SW 1271 (cell line): ENCODE measurements around the gene BCL11A.

Experiments
- DNase-seq, 2 experiments: peaks; one replicate each; lab custom pipeline; 2025; lab: John Stamatoyannopoulos, UW

Gene BCL11A

DNA sequence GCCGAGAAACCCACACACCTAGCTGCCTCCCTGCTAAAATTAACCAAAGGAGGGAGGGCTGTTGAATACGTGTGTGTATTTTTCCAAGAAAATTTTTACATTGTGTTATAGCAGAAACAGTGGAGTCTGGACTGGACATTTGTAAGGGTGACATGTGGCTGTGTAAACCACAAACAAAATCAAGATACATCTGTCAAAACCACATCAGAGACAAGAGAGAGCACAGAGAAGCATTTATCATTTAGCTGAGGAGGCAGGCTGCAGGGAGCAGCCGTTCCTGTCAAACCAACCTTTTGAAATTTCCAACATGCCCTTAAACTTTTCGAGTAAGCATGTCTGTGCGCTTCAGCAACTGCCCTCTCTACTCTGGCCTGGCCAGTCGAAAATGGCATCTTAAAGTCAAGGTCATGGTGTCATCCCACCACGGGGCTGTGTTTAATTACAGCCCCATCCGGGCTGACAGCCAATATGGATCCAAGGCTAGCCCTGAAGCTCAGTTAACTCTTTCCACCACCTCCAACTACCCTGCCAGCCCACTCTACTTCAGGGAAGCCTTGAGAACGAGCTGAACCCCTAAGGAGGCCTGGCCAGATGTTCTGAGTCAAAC, 8.4 kb downstream of the BCL11A start:
- DNase-seq, result no peak

- no peak for DNase-seq
Observed at GRCh38 chr2:60544062-60544461, 9.4 kb downstream of the BCL11A start.

- DNase-seq, result no peak
Observed at GRCh38 chr2:60541056-60541651, 12.3 kb downstream of the BCL11A start.

- no peak for DNase-seq
Observed at GRCh38 chr2:60540074-60540473, 13.4 kb downstream of the BCL11A start.

DNA sequence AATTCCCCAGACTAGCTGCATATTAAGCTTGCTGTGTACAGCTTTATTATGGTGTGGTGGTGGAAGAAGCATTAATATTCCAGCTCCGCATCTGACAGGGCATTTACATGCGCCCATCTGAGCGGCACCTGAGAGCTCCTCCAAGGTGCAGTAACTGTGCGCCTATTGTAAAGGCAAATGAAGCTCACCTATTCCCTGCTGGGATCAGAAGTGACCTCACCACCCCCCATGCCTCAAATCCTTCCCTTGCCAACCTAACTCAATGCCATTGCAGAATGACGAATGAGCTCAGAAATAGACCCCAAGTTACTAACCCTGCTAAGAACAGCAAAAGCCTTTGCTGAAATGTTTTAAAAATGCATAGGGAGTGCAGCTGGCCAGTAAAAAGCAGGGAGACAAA, 14.3 kb downstream of the BCL11A start:
- DNase-seq, result no peak

DNA sequence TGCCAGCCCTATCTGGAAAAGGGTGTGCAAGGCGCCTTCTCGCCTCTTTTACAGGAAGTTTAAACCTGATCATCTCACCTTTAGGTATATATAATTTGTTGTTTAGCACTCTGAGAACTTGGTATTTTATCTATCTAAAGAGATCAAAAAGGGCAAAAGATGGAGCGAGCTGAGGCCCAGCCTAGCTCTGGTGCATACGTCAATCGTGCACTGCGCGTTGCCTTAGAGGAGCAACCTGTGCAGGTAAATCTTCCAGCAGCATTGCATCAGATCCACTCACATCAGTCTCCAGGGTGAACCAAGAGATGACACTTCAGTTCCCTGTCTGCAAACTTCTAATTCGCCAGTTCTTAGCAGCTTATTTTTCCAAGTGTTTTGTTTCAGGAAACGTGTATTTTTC, 15.4 kb downstream of the BCL11A start:
- DNase-seq, result no peak

DNA sequence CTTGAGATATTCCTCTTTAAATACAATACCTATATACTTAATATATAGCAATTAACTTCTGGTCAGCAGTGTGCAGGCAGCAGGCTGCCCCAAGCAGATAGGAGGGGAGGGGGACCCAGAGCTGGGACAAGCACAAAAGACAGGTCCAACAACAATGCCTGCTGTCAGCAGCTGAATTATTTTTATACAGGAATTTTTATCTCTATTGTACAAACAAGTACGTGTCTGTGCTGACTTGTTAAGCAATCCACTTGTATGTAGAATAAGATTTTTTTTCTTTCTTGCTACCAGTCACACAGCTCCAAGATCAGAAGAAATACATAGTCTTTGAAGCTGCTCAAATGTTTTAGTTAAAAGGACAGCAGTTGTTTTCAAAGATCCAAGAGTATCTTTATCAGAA, 16.7 kb downstream of the BCL11A start:
- DNase-seq, result no peak

- DNase-seq, result no peak
Observed at GRCh38 chr2:60535685-60536312, 17.7 kb downstream of the BCL11A start.

DNA sequence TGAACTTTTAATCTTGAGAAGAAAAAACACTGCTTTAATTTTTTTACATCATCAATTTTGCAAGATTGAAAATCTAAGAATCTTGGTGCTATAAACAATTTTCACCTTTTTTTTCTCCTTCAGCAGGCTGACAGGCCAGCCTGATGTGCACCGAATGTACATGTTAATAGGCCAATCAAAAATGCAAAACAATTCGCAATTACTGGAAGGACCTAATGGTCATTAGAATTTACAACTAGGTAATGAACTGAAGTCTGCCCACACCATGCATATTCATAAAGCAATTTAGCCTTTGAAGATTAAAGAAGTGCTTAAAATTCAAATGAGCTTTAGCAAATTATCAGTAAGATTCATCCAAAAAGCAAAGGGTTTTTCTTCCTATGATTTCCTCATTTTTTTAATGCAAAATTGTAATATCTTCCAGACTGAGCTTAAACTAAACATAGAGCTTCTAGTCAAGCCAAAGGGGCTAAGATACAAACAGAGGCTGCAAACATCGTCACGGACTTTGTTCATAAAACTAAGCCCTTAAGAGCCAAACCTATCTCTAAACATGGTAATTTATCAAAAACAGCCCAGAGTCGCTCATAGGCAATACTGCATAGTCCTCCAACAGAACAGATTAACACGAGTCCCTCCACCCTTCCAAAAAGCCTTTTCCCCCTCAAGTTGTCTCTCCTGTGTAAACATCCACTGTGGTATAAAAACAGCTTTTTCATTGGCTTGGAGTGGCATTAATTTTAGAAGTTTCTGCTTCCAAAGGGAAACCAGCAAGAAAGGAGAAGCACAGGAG, 18.4 kb downstream of the BCL11A start:
- DNase-seq, result no peak

GRCh38 chr2:60534052-60534685, 19.3 kb downstream of the BCL11A start:
- DNase-seq, result no peak

DNA sequence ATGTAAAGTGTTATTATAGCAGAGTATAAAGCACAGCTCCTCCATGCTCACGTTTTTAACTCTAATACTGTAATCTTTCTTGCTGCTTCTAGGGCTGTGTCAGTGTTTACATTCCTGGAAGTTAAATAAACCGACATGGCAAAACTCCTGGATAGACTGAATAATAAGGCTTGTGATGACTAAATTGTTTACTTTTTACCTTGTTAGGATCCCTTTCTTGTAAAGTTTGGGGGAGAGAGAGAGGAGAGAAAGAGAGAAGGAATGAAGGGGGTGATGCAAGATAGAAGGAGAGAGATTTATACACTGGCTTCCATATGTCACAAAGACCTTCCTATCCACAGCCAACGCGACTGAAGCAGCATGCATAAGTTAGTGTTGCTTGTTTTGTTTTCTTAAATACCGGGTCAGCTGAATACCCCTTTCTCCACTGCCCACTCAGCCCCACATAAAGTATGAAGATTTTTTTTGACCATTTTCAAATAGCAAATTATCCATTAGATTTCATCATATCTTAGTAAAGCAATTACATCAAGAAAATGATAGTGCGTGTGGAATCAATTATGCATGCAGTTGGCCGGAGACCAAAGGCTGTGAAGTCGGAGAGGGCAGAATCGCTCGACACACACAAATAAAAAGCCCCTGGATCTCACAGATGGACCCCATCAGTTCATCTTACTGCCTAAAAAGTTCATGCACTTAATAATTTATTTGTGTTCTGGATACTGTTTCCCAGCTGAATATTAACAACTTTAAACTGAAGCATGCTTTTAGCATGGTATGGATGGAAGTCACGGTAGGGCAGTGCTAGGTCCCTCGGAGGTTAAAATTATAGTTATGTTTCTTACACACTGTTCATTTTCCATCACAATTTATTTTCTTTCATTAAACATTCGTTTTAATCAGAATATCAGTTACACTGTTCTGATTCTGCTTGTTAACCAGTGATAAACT, 20.1 kb downstream of the BCL11A start:
- no peak for DNase-seq

DNA sequence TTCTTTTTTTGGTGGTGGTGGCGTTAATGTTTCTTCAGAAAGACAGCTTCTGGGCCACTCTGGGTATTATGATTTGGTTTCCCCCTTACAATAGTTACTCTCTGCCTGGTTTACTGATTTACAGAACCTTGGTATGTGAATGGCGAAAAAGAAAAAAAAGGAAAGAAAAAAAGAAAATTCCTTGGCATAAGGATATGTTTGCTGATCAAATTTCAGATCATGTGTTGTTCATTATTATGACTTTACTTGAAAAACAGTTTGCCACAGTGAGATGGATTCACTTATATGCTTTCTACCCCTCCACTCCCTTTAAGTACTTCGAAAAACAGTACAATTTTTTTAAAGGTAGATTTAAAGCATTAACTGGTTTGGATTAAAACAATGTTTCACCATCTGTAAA, 21.0 kb downstream of the BCL11A start:
- DNase-seq, result no peak

DNA sequence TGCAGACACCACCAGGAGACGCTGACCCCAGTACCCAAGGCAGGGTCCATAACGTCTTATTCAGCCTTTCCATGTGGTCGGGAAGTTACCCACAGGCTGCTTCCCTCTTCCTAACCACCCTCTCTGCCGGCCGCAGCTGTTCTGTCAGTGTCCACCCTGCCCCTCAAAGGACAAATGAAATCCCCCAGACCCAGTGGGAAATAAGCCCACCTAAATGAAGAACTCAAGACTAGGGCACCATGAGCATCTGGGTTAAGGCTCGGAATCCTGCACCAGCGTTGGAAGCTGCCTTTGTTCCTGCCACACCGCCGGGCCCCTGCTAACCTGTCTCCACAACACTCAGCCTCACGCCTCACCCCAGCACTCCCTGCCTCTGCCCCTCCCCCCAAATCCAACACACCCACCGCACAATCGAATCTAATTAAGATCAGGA, 21.7 kb downstream of the BCL11A start:
- DNase-seq, result no peak

- DNase-seq, result no peak
Observed at GRCh38 chr2:60530660-60531281, 22.7 kb downstream of the BCL11A start.

GRCh38 chr2:60529785-60530627, 23.4 kb downstream of the BCL11A start:
- no peak for DNase-seq

DNA sequence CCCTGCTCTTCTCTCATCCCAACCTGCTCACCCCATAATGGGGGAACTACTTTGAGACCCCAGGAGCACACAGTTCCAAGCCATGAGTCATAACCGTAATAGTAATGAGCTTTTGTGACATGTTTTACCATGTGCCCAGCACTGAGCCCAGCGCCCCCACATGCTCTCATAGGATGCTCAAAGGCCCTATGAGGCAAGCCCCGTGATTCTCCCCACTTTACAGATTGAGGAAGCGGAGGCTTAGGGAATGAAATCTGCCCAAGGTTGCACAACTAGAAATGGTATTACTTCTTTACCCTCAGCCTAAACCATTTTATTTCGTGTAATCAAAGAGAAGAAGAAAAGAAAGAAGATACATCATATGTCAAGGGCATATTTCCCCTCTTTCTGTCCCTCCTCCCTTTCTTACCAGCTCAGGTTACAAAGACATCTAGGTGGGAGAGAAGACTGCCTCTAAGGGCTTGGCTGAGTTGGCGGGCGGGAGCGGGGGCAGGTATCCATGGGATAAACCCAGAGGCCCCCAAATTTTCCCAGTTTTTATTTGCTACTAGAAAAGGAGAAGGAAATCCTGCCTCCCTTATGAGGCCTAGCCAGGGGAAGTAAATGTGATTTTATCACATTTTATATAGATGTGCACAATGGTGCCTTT, 24.2 kb downstream of the BCL11A start:
- no peak for DNase-seq

DNA sequence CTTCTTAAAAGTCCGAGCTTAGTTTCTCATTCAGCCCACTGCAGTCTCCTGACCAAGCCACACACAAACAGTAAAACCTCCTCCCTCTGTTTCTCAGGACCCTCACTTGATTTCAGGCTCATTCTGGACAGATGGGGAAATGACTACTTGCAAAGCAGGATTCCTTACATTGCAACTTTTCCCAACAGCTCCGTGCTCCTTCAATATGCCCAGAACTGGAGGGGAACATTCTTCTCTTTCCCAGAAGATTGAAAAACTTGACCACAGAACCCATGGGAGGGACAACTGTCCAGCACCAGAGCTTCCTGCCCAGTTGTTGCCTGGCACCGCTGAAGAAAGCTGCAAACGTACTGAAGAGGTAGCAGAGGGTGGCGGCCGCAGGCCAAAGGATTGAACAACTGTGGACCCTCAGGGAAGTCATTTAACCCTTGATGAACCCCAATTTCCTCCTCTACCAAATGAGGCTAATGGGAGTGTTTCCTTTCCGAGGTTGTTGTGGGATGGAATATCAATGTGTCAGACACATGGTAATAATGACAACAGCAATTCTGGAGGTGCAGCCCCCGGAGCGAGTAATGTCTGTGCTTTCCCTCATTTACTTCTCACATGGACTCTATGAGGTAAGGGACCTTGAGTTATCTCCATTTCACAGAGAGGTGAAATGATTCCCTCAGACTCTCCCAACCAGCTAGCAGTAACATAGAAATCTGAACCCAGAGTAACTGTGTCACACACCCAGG, 25.0 kb downstream of the BCL11A start:
- DNase-seq, result no peak

- DNase-seq, result no peak
Observed at GRCh38 chr2:60527762-60528161, 25.7 kb downstream of the BCL11A start.

GRCh38 chr2:60526623-60527022, 26.8 kb downstream of the BCL11A start:
- DNase-seq, result no peak
